SU-DHL-6 (cell line): Measurements from ENCODE around the gene TRMT10B.

Experiments used
- CTCF ChIP-seq: fragments of 200-600 bp; sonication (generic); IDR thresholded peaks from one replicate; pipeline ENCODE4 v1.5.1; 2017; ENCODE audit warnings: antibody characterized with exemption, mild to moderate bottlenecking, low read length, moderate library complexity; ENCODE audit not compliant: insufficient read depth, poor library complexity, severe bottlenecking
- EZH2phosphoT487 ChIP-seq: fragments of 200-600 bp; sonication (generic), shearing (Covaris generic); conservative IDR thresholded peaks from 2 replicates; pipeline ENCODE4 v1.6.1; 2018; ENCODE audit warnings: mild to moderate bottlenecking, antibody characterized with exemption, low read length, moderate library complexity, mixed read lengths

GRCh38 chr9:37818849-37819248 lies 65.2 kb downstream of the TRMT10B start:
- no peak for TF ChIP-seq CTCF
- TF ChIP-seq EZH2phosphoT487 = no peak
